ENCODE measurements around the gene TSPAN9.
"Not testable (repeated sequence)": the region's sequence is repeated elsewhere in the genome, so short reads cannot be mapped to it uniquely, and the experiment has no call there.

TSPAN9 gene

DNA sequence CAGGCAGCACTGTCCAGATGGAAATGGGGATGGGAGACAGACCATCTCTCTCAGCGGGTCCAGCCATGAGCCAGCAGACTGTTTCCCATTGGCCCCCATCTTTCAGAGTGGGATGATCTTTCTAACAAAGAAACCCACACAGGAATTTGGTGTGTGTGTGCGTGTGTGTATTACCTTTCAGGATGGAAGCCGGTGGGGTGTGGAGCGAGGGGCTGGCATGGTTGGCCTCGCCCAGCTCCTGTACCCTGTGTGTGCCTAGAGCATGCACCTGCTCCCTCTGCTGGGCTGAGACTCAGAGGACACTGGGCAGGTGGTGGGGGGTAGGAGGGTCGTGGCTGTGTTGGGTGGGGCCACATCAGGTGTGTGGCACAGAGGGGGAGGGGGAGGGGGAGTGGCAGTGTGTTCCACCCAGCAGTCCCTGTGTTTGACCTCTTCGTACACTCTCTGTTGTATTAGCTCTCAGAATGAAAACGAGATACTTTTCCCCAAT, 33.0 kb upstream of the TSPAN9 start:
- DNase-seq (ENCODE audit: low read depth in 2 of 2), result no peak

DNA sequence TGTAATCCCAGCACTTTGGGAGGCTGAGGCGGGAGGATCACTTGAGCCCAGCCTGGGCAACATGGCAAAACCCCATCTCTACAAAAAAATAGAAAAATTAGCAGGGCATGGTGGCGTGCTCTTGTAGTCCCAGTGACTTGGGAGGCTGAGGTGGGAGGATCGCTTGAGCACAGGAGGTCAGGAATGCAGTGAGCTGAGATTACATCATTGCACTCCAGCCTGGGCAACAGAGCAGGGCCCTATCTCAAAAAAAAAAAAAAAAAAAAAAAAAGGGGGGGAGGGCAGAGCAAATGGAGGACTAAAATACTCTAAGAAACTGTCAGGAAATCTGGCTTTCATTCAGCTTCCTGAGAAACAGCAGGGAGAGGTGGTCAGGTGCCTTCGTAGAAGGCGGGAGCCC, 31.7 kb upstream of the TSPAN9 start:
- no peak for DNase-seq (ENCODE audit: low read depth in 2 of 2)

DNA sequence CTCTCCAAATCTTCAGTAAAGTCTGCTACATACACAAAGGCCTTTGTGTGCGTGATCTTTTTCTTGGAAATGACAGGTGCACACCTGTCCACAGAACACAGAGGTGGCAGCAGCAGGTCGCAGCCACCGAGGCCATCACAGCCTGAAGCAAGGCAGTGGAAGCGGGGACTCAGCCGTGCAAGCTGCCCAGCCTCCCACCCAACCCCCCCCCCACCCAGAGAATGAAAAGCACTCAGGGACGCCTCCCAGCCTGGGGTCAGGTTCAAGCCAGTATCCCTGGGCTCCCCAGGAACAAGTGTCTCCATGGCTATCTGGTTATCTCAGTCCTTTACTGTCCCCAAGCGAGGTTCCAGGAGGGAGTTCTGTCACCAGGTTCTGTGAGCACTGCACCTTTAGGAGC, 31.2 kb upstream of the TSPAN9 start:
- no peak for DNase-seq (ENCODE audit: low read depth in 2 of 2)

DNA sequence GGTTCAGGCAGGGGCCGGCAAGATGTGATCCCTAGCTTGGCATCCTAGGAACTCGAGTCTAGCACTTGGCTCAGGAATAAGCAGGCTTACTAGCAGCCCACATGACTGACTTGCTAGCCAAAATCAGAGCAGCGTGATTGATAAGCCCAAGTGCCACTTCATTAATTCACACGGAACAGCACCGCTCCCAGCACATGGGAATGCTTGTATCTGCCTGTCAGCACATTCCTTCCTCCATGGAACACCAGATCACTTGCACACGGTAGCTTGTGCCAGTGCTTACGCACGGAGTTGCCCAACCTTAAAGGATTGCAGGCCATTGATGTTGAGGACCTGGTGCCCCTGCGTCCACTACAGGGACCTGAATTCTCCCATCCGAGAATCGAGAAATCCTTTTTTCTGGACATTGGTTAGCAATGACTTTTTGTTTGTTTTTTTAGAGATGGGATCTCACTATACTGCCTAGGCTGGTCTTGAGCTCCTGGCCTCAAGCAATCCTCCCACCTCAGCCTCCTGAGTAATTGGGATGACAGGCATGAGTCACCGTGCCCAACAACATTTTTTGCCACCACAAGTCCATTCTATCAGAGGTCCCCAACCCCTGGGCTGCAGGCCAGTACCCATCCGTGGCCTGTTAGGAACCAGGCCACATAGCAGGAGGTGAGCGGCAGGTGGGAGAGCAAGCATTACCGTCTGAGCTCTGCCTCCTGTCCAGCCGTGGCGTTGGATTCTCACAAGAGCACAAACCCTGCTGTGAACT, 30.6 kb upstream of the TSPAN9 start:
- no peak for DNase-seq (ENCODE audit: low read depth in 2 of 2)

DNA sequence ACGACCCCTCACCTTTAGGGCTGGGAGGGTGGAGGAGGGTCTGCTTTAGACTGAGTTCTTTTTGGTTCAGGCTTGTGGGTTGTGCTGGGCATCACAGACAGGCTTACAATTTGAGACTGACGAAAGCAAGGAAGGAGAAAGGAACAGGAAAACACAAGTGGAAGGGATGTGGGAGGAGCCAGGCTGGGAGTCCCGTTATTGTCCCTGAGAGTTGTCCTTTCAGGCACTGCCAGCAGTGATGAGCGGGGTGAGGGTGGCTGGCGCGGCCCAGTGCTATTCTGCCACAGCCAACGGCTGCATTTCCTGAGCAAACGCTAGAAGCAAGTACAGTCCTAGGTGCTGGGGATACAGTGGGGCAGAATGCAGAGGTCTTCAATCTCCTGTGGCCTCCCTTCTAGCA, 29.2 kb upstream of the TSPAN9 start:
- no peak for DNase-seq (ENCODE audit: low read depth in 2 of 2)

DNA sequence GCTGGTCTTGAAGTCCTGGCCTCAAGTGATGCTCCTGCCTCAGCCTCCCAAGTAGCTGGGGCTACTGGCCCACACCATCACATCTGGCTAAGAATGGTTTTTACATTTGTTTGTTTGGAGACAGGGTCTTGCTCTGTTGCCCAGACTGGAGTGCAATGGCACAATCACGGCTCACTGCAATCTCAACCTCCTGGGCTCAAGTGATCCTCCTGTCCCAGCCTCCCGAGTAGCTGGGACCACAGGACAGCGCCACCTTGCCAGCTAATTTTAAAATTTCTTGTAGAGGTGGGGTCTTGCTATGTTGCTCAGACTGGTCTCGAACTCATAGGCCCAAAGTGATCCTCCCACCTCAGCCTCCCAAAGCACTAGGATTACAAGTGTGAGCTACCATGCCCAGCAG, 28.6 kb upstream of the TSPAN9 start:
- no peak for DNase-seq (ENCODE audit: low read depth in 2 of 2)

DNA sequence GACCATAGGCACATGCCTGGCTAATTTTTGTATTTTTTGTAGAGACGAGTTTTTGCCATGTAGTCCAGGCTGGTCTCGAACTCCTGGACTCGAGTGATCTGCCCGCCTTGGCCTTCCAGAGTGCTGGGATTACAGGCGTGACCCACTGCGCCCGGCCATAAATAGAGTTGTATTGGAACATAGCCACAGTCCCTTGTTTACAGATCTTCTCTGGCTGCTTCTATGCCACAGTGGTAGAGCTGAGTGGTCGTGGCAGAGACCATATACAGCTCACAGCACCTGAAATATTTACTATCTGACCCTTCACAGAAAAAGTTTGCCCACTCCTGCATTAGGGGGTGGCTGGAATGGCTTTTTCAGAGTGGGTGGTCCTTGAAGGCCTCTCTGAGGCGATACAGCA, 28.0 kb upstream of the TSPAN9 start:
- DNase-seq (ENCODE audit: low read depth in 2 of 2), result no peak

DNA sequence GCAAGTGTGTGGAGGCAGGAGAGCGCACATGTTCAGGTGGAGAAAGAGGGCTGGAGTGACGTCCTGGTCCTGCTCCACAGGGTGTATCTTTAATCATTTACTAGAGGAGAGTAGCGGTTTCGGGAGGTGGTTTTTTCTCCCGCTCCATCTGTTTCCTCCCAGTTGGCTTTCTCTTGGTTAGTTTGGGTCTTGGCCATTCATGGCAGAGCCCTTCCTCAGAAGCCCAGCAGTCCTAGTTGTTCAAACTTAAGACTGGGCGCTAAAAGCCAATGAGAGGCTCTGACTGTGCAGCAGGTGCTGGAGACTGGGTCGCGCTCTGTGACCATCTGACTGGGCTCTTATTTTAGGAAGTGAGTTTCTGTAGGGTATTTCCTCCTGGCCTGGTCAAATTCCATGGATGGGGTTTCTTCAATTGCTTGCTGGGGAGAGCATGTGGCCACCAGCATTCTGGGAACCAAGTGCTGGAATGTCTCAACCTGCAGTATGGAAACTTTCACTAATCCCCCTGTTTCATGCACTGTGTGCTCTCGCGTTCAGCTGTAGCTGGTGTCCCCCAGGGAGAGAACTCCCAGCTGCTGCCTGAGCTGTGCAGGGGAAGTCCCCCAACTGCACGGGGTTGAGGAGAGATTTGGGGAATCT, 27.4 kb upstream of the TSPAN9 start:
- DNase-seq (ENCODE audit: low read depth in 2 of 2), result no peak

DNA sequence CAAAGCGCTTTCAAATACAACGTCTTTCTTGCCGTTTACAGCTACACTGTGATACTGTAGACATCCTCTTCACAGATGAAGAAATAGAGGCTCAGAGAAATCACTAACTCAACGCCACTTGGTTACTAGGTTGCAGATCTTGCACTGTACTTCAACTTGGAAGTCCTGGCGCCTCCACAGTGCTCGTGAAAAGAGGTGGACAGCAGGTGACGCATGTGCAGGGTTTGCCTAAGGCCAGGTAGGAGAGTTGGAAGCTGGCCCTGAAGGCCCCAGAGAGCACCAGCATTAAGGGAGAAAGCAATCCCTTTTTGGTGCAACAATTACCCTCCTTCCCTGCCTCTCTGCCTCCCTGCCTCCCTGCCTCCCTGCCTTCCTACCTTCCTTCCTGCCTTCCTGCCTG, 22.8 kb upstream of the TSPAN9 start:
- no peak for DNase-seq (ENCODE audit: low read depth in 2 of 2)

DNA sequence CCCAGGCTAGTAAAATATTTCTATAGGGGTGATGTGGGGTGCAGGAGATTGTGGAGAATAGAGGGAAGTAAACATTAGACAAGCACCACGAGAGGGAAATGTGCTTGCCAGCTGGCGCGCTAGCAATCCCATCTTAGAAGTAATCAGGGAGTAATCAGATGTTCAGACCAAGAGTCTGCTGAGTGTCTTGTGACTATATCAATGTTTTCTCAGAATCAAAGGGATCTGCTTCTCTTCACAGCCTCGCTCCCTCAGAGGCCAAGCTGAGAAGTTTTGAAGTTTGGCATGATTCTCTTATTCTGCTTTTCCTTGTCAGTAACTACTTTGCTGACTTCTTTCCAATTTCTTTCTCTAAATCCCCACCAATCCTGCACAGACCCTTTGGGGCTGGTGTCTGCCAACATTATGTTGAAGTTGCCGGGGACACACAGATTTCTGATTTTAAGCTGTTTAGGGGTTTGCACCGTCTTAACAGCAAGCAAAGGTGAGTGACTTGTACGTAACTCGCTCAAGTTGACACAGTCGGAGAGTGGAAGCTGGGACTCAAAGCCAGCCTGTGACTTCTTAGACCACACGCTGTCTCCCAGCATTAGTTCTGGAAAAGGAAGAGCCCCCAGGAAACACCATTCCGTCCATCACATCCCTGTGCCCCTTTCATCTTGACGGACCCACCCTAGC, 22.0 kb upstream of the TSPAN9 start:
- no peak for DNase-seq (ENCODE audit: low read depth in 2 of 2)

DNA sequence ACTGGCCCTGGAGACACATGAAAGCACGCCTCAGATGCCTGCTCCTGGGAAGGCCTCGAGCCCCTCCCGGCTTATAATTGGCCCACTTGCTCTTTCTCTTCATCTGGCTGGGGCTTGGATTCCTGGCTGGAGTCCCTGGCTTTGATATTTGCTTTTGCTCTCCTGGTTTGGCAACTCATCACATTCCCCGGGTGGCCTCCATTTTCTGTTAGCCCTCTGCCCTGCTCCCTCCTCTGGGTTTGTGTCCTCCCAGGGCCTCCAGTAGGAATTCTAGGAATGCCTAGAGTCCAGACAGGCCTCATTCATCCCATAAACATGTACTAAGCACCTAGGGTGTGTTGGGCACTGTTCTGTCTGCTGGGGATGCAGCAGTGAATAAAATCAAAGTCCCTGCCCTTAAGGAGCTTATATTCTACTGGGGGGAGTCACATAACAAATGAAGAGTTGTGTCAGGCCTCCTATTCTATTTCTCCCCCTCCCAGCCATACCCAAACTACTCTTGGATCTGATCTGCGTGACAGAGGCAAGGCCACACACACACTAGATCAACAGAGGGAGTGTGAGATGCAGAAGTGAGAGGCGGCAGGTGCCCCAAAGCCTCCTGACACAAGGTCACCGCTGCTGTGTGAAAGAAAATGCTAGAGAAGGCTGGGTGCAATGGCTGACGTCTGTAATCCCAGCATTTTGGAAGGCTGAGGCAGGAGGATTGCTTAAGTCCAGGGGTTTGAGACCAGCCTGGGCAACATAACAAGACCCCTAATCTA, 21.3 kb upstream of the TSPAN9 start:
- no peak for DNase-seq (ENCODE audit: low read depth in 2 of 2)

DNA sequence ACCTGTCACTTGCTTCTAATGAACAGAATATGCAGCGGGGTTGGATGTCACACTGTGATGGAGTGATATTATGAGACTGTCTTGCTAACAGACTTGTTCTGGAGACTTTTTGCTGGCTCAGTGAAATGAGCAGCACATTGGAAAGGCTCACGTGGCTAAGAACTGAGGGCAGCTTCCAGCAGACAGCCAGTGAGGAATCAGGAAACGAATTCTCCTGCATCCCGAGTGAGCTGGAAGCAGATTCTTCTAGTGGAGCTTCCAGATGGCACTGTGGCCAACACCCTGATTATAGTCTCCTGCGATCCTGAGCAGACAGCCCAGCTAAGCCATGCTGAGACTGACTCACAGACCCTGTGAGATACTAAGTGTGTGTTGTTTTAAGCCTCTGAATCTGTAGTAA, 16.1 kb upstream of the TSPAN9 start:
- no peak for DNase-seq (ENCODE audit: low read depth in 2 of 2)

DNA sequence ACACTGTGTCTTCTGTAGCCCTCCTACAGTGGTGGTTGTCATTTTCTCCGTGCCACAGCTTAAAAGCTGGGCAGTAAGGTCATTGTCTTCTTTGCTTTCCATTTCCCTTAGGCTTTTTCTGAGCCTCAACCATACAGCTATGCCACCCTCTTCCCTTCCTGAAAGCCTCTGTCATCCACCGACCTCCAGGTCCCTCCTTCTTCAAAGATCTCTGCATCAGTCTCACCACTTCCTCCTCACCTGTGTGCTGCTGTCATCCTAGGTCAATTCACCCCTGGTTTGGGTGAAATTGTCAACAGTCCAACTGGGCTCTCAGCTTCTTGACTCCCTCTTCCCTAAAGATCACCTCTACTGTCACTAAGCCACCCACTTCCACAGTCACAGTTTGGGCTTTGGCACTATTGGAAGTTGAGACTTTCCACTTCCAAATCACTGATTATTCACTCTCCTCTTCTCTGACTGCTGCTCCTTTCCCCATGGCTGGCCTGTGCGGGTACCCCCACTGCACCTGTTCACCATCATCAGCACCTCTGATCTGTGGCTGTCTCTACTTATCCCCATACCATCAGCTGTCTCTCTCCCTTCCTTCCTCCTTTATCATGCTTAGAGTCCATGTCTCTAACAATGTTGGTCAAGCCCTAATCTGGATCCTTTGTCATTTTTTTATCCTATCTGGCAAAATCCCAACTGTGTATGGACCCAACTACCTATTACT, 15.5 kb upstream of the TSPAN9 start:
- DNase-seq (ENCODE audit: low read depth in 2 of 2), result no peak

DNA sequence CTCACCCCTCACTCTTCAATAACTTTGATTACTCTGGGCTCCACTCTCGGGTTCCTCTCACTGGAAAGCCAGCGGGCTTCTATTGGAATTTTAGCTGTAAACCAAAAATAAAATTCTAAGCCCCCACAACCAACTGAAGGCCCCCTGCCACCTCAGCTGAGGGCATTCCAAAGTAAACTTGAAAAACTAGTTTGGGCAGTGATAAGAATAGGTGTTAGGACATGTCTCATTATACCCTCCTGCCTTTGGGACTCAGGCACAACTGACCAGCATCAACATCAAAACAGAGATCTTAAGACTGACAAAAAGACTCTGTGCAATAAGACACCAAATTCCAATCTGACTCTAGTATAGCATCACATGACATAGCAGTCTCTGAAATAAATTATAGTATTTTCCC, 11.9 kb upstream of the TSPAN9 start:
- no peak for DNase-seq (ENCODE audit: low read depth in 2 of 2)

DNA sequence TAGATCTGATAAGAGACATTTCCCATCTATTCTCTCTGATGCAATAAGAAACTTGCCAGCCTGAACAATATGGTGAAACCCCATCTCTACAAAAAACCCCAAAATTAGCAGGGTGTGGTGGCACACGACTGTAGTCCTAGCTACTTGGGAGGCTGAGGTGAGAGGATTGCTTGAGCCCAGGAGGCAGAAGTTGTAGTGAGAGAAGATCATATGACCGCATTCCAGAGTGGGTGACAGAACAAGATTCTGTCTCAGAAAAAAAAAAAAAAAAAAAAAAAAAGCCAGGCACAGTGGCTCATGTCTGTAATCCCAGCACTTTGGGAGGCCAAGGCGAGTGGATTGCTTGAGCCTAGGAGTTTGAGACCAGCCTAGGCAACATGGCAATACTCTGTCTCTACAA, 11.3 kb upstream of the TSPAN9 start:
- DNase-seq (ENCODE audit: low read depth in 2 of 2), result not testable (repeated sequence)

DNA sequence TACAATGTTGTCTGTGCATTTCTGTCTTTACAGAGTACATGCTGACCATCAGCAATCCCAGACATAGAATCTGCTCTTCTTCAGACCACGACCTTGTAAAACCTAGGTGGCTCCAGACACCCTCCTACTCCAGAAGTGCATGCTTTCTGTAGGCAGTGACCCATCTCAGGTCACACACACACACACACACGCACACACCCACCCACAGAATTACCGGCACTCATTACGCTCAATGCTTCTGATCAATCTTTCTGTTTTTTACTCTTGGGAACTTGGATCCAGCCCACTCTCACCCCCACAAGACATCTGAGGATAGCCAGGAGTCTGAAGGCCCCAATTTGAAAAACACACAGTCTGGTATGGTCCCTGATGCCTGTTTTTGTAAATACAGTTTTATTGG, 7.5 kb upstream of the TSPAN9 start:
- no peak for DNase-seq (ENCODE audit: low read depth in 2 of 2)

DNA sequence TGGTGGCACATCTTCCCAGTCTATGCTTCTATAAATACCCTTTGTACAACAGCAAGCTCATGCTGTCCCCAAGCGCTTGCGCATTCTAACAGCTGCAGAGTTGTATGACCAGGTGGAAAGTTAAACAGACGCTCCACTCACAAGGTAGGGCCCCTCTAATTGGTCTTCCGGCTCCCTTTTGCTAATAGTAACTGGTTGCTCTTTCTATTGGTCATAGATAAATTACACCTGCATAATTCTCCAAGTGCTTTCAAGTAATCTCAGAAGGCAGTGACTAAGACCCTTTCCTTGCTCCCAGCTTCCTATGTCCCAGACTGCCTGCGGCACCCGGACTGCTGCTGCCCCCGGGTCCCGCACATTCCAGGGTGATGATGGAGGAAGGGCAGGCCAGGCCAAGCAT, 6.1 kb upstream of the TSPAN9 start:
- no peak for DNase-seq (ENCODE audit: low read depth in 2 of 2)

DNA sequence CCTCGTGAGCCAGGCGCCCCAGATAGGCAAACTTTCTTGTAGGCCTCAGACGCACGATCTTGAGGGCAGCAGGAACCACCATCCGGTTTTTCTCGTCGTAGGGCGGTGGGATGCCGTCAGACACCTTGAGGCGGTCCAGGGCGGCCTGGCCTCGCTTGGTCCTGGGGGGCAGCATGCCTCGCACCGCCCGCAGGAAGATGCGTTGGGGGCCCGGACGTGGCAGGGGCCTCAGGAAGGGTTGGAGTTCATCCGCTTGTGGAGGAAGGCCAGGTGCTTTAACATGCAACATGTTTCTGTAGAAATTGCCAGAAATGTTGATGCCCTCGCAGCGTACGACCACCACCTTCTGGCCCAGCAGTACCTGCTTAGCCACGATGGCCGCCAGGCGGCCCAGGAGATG, 5.5 kb upstream of the TSPAN9 start:
- no peak for DNase-seq (ENCODE audit: low read depth in 2 of 2)

DNA sequence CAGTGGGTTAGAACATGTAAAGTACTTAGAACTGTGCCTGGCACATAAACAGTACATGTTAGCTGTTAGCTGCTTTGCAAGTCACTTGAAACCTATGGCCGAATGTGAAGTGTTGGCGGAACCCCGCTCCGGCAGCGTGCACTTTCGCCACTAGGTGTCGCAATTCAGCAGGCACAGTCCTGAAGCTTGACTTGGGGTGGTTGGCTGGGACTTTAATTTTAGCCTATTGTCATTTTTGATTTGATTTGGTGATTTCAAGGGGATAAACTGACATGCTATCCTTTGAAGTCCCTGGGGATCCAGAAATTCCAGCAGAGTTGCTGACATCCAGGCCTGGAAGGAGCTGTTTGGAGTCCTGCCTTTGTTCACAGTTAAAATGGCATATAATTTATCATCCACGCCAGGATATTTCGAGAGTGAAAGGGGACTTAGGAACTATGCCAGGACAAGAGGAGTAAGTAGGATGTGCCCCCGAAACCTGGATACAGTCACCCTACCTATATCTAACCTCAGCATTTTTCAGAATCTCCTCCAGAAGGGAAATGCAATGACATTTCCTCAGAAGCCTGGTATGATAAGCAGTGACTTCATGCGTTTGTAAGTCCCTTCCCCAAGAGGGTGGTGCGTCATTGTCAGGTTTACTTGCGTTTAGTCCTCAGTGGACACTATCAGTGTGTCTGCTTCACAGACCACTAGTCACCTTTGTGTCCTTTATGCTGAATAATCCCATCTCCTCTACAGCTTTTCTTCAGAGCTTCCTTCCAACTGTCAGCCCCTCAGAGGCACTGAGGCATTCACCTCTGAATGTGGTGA, 3.5 kb upstream of the TSPAN9 start:
- peak; percentile 77 to 80 for DNase-seq (ENCODE audit: low read depth in 2 of 2)

DNA sequence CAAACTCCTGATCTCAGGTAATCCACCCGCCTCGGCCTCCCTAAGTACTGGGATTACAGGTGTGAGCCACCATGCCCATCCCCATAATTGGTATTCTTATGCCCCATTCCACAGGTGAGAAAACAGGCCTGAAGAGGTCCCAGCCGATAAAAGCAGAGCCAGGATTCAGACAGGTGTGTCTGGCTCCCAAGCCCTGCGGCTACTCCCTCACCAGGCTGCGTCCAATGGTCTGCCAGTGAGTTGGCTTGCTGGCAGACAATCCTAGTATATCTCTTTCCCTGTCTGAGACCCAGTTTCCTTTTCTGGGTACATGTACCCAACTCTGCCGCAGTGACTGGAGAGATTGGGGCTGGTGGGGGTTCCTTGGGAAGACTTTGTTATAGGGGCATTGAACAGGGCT, 1.9 kb upstream of the TSPAN9 start:
- DNase-seq (ENCODE audit: low read depth in 2 of 2), result no peak

DNA sequence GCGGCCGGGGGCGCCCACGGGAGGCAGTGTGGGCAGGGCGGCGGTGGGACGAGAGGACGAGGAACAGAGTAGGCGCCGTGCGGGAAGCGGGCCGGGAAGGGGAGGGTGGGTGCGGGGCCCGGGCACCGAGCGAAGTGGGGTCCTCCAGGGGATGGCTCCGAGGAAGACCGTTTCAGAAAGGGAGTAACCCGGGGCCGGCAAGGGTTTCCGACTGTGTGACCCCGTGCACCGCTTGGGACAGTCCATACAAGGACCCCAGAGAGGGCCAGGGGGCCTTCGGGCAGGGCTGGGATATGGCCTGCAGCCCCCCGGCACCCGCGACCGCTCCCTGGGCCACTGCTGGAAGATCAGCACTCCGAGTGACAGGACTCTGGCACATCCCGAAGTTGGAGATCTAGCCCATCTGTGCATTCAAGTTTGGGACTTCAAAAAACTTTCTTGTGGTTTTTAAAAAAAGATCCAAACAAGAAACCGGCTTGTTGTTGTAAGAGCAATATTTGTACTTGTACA, 448 bp downstream of the TSPAN9 start:
- no peak for DNase-seq (ENCODE audit: low read depth in 2 of 2)
